Uterus (tissue), 4 donors: ENCODE results near the gene ZFAND3. TPM values are rescaled to one million over a fixed set of nuclear protein-coding genes. Genes with fewer than 3 reads are reported as not detected.
A peak's percentile ranks its signal among the peaks of the same experiment; 100 is the strongest.

Source experiments
- DNase-seq, 2 donors: peaks; one replicate each; pipeline ENCODE4 v3.0.0-alpha.2; 2019 to 2020
- H3K27ac ChIP-seq, 2 donors: fragments of 200-600 bp; sonication (generic); 1 replicate in 1 of 2; 2 replicates in 1 of 2; pipeline ENCODE4 v1.5.1; 2016 to 2018
- H3K27me3 ChIP-seq, 2 donors: fragments of 200-600 bp; sonication (generic); one replicate each; pipeline ENCODE4 v1.5.1; 2018 to 2019; ENCODE audit warnings: control low read depth in 1 of 2
- H3K36me3 ChIP-seq, 2 donors: fragments of 200-600 bp; sonication (generic); one replicate each; pipeline ENCODE4 v1.5.1; 2019; ENCODE audit warnings: control low read depth in 1 of 2
- H3K4me1 ChIP-seq, 2 donors: fragments of 200-600 bp; sonication (generic); one replicate each; pipeline ENCODE4 v1.5.1; 2018 to 2019; ENCODE audit warnings: control low read depth in 1 of 2
- H3K4me3 ChIP-seq, 2 donors: fragments of 200-600 bp; sonication (generic); 1 replicate in 1 of 2; 2 replicates in 1 of 2; pipeline ENCODE4 v1.5.1; 2018 to 2019; ENCODE audit warnings: mild to moderate bottlenecking in 1 of 2
- H3K9me3 ChIP-seq, 2 donors: fragments of 200-600 bp; sonication (generic); one replicate each; pipeline ENCODE4 v1.5.1; 2019; ENCODE audit warnings: control low read depth in 1 of 2
- CTCF ChIP-seq, 4 experiments: fragments of 200-600 bp in 2 of 4; fragments of 450-650 bp in 2 of 4; sonication (generic) in 2 of 4; IDR thresholded peaks; one replicate each; pipeline ENCODE4 v1.5.1; 2016 to 2019; ENCODE audit warnings: antibody characterized with exemption in 4 of 4, mild to moderate bottlenecking in 2 of 4, moderate library complexity in 1 of 4
- POLR2A ChIP-seq, 2 donors: fragments of 450-650 bp; IDR thresholded peaks; one replicate each; pipeline ENCODE4 v1.6.1; 2016; ENCODE audit warnings: antibody characterized with exemption in 2 of 2, mild to moderate bottlenecking in 1 of 2, moderate library complexity in 1 of 2
- intact Hi-C: fragments of 100-400 bp; cut with DNase I; formaldehyde crosslinking; loops from one replicate; pipeline ENCODE4 v1.15.1; 2023; ENCODE audit warnings: low total_unique reads
- total RNA-seq, 4 donors: library from RNA; depleted of rRNA in 3 of 4; stranded (reverse); fragments of >200 nt in 3 of 4; gene quantifications; one replicate each; pipeline versions ENCODE4 v1.1.0 to v1.2.4, GENCODE V29; 2014 to 2023
- donor health status: DM: yes; HTN: yes; CAD: no.

Gene ZFAND3
- total RNA-seq, 4 donors from 2014 or later, result 5.0 to 81.9 (median 54.6) TPM

- Histone ChIP-seq H3K36me3 (no peaks in the 10 kb centered on the region), H3K27ac (no peak overlapping the region), H3K4me1 (peaks cover 0 to 4% of the 10 kb centered on the region in 2 donors), H3K27me3 (no peaks in the 10 kb centered on the region), H3K4me3 (no peak overlapping the region), H3K9me3 (no peaks in the 10 kb centered on the region)
- intact Hi-C loops, result no loop called here
- TF ChIP-seq POLR2A (IDR thresholded peaks at IDR 0.05), result no peak
- TF ChIP-seq CTCF (IDR thresholded peaks at IDR 0.05), result no peak
- DNase-seq, result no peak
These were observed 40.3 kb upstream of the ZFAND3 start for GRCh38 chr6:37779111-37779800.

DNA sequence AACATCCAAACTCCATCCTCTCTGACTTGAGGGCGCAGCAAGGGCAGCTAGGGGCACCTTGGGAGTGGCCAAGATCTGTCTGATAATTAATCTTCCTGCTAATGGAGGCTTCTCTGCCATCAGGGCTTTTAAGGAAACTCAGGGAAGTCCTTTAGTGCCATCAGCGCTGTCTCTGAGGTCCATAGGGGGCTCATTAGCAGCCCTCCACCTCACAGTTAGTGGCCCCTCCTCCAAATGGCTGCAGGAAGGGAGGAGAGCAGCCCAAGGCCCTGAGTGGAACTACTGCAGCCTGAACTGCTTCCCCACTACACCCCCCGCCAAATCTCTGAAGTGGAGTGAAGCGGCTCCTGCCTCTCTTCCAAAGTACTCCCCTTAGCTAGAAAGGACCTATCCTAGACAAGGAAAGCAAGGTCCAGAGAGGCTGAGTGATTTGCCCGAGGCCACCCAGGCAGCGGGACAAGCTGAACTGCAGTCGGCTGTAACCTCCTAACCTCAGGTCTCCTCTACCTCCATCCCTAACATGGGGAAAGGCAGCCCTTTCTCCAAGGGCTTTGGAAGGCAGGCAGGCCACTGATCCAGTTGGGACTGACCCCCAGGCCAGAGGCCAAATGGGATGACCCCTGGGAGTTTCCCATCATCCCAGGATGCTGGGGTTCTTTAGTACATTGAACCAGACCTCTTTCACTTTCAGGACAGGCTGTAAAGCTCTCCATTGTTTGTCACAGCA, 39.5 kb upstream of the ZFAND3 start:
- DNase-seq, result no peak
- H3K27me3 ChIP-seq, result no peaks in the 10 kb centered on the region
- H3K4me1 ChIP-seq, result peaks cover 0 to 9% of the 10 kb centered on the region in 2 donors
- H3K36me3 ChIP-seq, result no peaks in the 10 kb centered on the region
- intact Hi-C loops, result no loop called here
- no peak overlapping the region for H3K4me3 ChIP-seq
- H3K27ac ChIP-seq, result no peak overlapping the region
- TF ChIP-seq POLR2A (IDR thresholded peaks at IDR 0.05) (no peak), CTCF (IDR thresholded peaks at IDR 0.05) (no peak)
- no peaks in the 10 kb centered on the region for H3K9me3 ChIP-seq

GRCh38 chr6:37781788-37782187, 37.7 kb upstream of the ZFAND3 start:
- no peak for TF ChIP-seq POLR2A (IDR thresholded peaks at IDR 0.05)
- TF ChIP-seq CTCF (IDR thresholded peaks at IDR 0.05), result no peak
- intact Hi-C loops, result no loop called here
- H3K4me3 ChIP-seq, result no peak overlapping the region

GRCh38 chr6:37783025-37783855, 36.3 kb upstream of the ZFAND3 start:
- DNase-seq, result peak; percentile 24 to 45
- intact Hi-C loops, result no loop called here

More at GRCh38 chr6:37781788-37782187, 37.7 kb upstream of the ZFAND3 start:
- Histone ChIP-seq H3K27me3 (no peaks in the 10 kb centered on the region), H3K9me3 (no peaks in the 10 kb centered on the region), H3K36me3 (no peaks in the 10 kb centered on the region), H3K27ac (no peak overlapping the region), H3K4me1 (peaks cover 0 to 9% of the 10 kb centered on the region in 2 donors)
- DNase-seq, result no peak

More at GRCh38 chr6:37783025-37783855, 36.3 kb upstream of the ZFAND3 start:
- Histone ChIP-seq H3K4me3 (peak overlapping the region; percentile 33 to 49), H3K9me3 (no peaks in the 10 kb centered on the region), H3K4me1 (peaks cover 0 to 9% of the 10 kb centered on the region in 2 donors), H3K27me3 (no peaks in the 10 kb centered on the region), H3K36me3 (no peaks in the 10 kb centered on the region), H3K27ac (peak overlapping the region; percentile 68 to 70)
- TF ChIP-seq POLR2A (IDR thresholded peaks at IDR 0.05), result no peak
- TF ChIP-seq CTCF (IDR thresholded peaks at IDR 0.05), result no peak
